Measurements from ENCODE around the gene RPS15.
"Not testable (repeated sequence)": the region's sequence is repeated elsewhere in the genome, so short reads cannot be mapped to it uniquely, and the experiment has no call there.

The RPS15 gene

GRCh38 chr19:1417145-1417544 is 21.1 kb upstream of the RPS15 start:
- Histone ChIP-seq H3K9ac (no peak overlapping the region), H3K36me3 (ENCODE audit: control insufficient read depth, insufficient read depth, low read length) (no peaks in the 10 kb centered on the region), H3K4me1 (peaks cover 24% of the 10 kb centered on the region), H2AFZ (no peak overlapping the region), H3K9me3 (ENCODE audit: control insufficient read depth, low read length) (no peaks in the 10 kb centered on the region), H3K4me2 (ENCODE audit: low read length) (peak overlapping the region; percentile 13), H3K27me3 (ENCODE audit: control insufficient read depth, insufficient read depth, low read length) (no peaks in the 10 kb centered on the region), H3K79me2 (peaks cover 71% of the 10 kb centered on the region), H3K27ac (no peak overlapping the region), H3K4me3 (ENCODE audit: low read depth, low read length) (no peak overlapping the region)
- TF ChIP-seq CTCF (IDR thresholded peaks at IDR 0.05): no peak

- Histone ChIP-seq H3K79me2 (peaks cover 66% of the 10 kb centered on the region), H3K4me3 (ENCODE audit: low read depth, low read length) (no peak overlapping the region), H3K9me3 (ENCODE audit: control insufficient read depth, low read length) (no peaks in the 10 kb centered on the region), H3K27me3 (ENCODE audit: control insufficient read depth, insufficient read depth, low read length) (no peaks in the 10 kb centered on the region), H3K4me2 (ENCODE audit: low read length) (no peak overlapping the region), H3K27ac (no peak overlapping the region), H3K9ac (no peak overlapping the region), H3K4me1 (peaks cover 24% of the 10 kb centered on the region), H2AFZ (no peak overlapping the region), H3K36me3 (ENCODE audit: control insufficient read depth, insufficient read depth, low read length) (no peaks in the 10 kb centered on the region)
- no peak for TF ChIP-seq CTCF (IDR thresholded peaks at IDR 0.05)
Observed at GRCh38 chr19:1417681-1418495, 20.3 kb upstream of the RPS15 start.

GRCh38 chr19:1418496-1418775 is 19.8 kb upstream of the RPS15 start:
- no peaks in the 10 kb centered on the region for H3K36me3 ChIP-seq (ENCODE audit: control insufficient read depth, insufficient read depth, low read length)

GRCh38 chr19:1418951-1419738 is 19.1 kb upstream of the RPS15 start:
- Histone ChIP-seq H3K36me3 (ENCODE audit: control insufficient read depth, insufficient read depth, low read length) (no peaks in the 10 kb centered on the region), H3K79me2 (peaks cover 66% of the 10 kb centered on the region), H3K27me3 (ENCODE audit: control insufficient read depth, insufficient read depth, low read length) (no peaks in the 10 kb centered on the region), H2AFZ (no peak overlapping the region), H3K4me2 (ENCODE audit: low read length) (no peak overlapping the region), H3K27ac (no peak overlapping the region), H3K4me3 (ENCODE audit: low read depth, low read length) (no peak overlapping the region), H3K9ac (no peak overlapping the region), H3K4me1 (peaks cover 24% of the 10 kb centered on the region), H3K9me3 (ENCODE audit: control insufficient read depth, low read length) (no peaks in the 10 kb centered on the region)
- TF ChIP-seq CTCF (IDR thresholded peaks at IDR 0.05): no peak

More at GRCh38 chr19:1418496-1418775, 19.8 kb upstream of the RPS15 start:
- Histone ChIP-seq H3K4me1 (peaks cover 24% of the 10 kb centered on the region), H3K9me3 (ENCODE audit: control insufficient read depth, low read length) (no peaks in the 10 kb centered on the region), H3K4me3 (ENCODE audit: low read depth, low read length) (no peak overlapping the region), H3K27ac (no peak overlapping the region), H3K27me3 (ENCODE audit: control insufficient read depth, insufficient read depth, low read length) (no peaks in the 10 kb centered on the region), H3K4me2 (ENCODE audit: low read length) (no peak overlapping the region), H2AFZ (no peak overlapping the region), H3K79me2 (peaks cover 67% of the 10 kb centered on the region), H3K9ac (no peak overlapping the region)
- TF ChIP-seq CTCF (IDR thresholded peaks at IDR 0.05): no peak

GRCh38 chr19:1420085-1420484 is 18.1 kb upstream of the RPS15 start:
- H3K4me1 ChIP-seq: peaks cover 20% of the 10 kb centered on the region
- peaks cover 69% of the 10 kb centered on the region for H3K79me2 ChIP-seq
- H3K9me3 ChIP-seq (ENCODE audit: control insufficient read depth, low read length); H3K36me3 ChIP-seq (ENCODE audit: control insufficient read depth, insufficient read depth, low read length); H2AFZ ChIP-seq; H3K4me3 ChIP-seq (ENCODE audit: low read depth, low read length); H3K4me2 ChIP-seq (ENCODE audit: low read length); H3K9ac ChIP-seq; H3K27ac ChIP-seq; H3K27me3 ChIP-seq (ENCODE audit: control insufficient read depth, insufficient read depth, low read length): not testable (repeated sequence)

Data from parathyroid adenoma (tissue), 2 donors.